Erythroblast (primary cell): ENCODE measurements around the gene GTF2A1.

ENCODE experiments used
- GATA1 ChIP-seq: IDR thresholded peaks from 2 replicates; pipeline ENCODE4 v1.6.1; 2011; ENCODE audit warnings: low read depth, mild to moderate bottlenecking, control low read depth, low read length, moderate library complexity
- POLR2A ChIP-seq: IDR thresholded peaks from 2 replicates; pipeline ENCODE4 v1.6.1; 2011; ENCODE audit warnings: mild to moderate bottlenecking, low read length

DNA sequence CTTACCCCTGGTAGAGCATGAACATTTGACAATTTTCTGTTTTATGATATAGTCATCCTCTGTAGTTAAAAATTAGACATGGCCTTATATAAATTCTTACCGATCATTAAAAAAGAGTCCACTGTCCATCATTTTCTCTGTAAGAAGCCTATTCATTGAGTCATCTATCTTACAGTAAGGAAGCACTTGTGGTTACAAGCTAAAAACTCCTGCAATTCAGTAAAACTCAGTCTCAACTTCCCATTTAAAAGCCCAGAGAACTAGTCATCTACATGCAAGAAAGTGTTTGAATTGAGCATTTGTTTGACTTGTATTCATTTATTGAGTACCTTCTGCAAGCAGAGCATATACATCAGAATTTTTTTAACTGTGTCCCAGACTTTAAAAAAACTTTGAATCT is 63.3 kb downstream of the GTF2A1 start:
- TF ChIP-seq POLR2A (no peak), GATA1 (no peak)
